RWPE2 (cell line): ENCODE results near the gene OSBPL10.
"Not testable (repeated sequence)": the region's sequence is repeated elsewhere in the genome, so short reads cannot be mapped to it uniquely, and the experiment has no call there.

Experiments used
- ATAC-seq: fragments of 200-7000 bp; cut with Tn5 transposase; 3 replicates; pipeline ENCODE4 v1.9.1; 2021; ENCODE audit warnings: low read depth
- DNase-seq: peaks from one replicate; pipeline ENCODE4 v3.0.0-alpha.2; 2020; ENCODE audit warnings: low spot score
- H3K27ac ChIP-seq: fragments of 450-650 bp; 2 replicates; pipeline ENCODE4 v1.5.1; 2017; ENCODE audit warnings: mild to moderate bottlenecking; ENCODE audit not compliant: poor library complexity, severe bottlenecking
- H3K27me3 ChIP-seq: fragments of 250-450 bp; sonication (Bioruptor Pico); 2 replicates; pipeline ENCODE4 v1.5.1; 2021; ENCODE audit warnings: mild to moderate bottlenecking, moderate library complexity; ENCODE audit not compliant: insufficient read depth, poor library complexity, severe bottlenecking
- H3K36me3 ChIP-seq: fragments of 250-450 bp; sonication (Bioruptor Pico); 2 replicates; pipeline ENCODE4 v1.5.1; 2020; ENCODE audit warnings: low read depth, mild to moderate bottlenecking, moderate library complexity
- H3K4me1 ChIP-seq: fragments of 250-450 bp; sonication (Bioruptor Pico); 2 replicates; pipeline ENCODE4 v1.5.1; 2021; ENCODE audit warnings: mild to moderate bottlenecking, moderate library complexity; ENCODE audit not compliant: insufficient read depth, poor library complexity, severe bottlenecking
- H3K4me3 ChIP-seq: fragments of 250-450 bp; sonication (Bioruptor Pico); 2 replicates; pipeline ENCODE4 v1.5.1; 2021; ENCODE audit warnings: mild to moderate bottlenecking, moderate library complexity; ENCODE audit not compliant: severe bottlenecking
- H3K9me3 ChIP-seq: fragments of 250-450 bp; sonication (Bioruptor Pico); 2 replicates; pipeline ENCODE4 v1.5.1; 2021; ENCODE audit warnings: mild to moderate bottlenecking, moderate library complexity; ENCODE audit not compliant: severe bottlenecking
- TF ChIP-seq, protein P1 (sequence below): fragments of 450-650 bp; IDR thresholded peaks from one replicate; pipeline ENCODE4 v1.5.1; 2017; ENCODE audit warnings: mild to moderate bottlenecking, moderate library complexity; ENCODE audit not compliant: poor library complexity, severe bottlenecking

OSBPL10 gene

DNA sequence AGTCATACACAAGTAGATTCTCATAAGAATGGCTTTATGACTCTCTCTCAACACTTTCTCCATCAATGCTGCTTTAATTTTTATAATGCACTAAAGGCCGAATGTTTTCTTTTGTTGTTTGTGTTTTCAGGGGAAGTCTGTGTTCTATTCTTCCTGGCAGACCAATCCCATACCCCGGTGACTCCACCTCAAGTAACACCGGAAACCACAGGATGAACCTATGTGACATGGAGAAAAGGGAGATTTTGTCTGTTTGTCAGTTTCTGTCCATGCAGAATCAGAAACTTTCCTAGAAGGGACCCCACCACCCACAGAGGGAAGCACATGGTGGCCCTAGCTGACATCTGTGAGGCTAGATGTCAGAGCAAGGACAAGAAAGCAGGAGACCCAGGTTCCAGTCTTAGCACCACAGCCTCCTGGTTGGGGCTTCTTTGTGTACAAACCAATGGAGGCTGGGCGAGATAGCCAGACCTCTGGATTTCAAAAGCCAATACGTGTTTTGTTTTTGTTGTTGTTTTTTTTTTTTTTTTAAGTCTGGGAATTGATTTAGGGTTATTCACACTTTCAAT is 109.0 kb downstream of the OSBPL10 start:
- H3K4me1 ChIP-seq = peaks cover 26% of the 10 kb centered on the region
- peaks cover 51% of the 10 kb centered on the region for H3K36me3 ChIP-seq
- H3K4me3 ChIP-seq = no peak overlapping the region
- no peak overlapping the region for H3K27ac ChIP-seq
- no peak for ATAC-seq
- no peak for DNase-seq
- TF ChIP-seq, protein P1, sequence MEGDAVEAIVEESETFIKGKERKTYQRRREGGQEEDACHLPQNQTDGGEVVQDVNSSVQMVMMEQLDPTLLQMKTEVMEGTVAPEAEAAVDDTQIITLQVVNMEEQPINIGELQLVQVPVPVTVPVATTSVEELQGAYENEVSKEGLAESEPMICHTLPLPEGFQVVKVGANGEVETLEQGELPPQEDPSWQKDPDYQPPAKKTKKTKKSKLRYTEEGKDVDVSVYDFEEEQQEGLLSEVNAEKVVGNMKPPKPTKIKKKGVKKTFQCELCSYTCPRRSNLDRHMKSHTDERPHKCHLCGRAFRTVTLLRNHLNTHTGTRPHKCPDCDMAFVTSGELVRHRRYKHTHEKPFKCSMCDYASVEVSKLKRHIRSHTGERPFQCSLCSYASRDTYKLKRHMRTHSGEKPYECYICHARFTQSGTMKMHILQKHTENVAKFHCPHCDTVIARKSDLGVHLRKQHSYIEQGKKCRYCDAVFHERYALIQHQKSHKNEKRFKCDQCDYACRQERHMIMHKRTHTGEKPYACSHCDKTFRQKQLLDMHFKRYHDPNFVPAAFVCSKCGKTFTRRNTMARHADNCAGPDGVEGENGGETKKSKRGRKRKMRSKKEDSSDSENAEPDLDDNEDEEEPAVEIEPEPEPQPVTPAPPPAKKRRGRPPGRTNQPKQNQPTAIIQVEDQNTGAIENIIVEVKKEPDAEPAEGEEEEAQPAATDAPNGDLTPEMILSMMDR = no peak
- no peaks in the 10 kb centered on the region for H3K27me3 ChIP-seq
- no peaks in the 10 kb centered on the region for H3K9me3 ChIP-seq

DNA sequence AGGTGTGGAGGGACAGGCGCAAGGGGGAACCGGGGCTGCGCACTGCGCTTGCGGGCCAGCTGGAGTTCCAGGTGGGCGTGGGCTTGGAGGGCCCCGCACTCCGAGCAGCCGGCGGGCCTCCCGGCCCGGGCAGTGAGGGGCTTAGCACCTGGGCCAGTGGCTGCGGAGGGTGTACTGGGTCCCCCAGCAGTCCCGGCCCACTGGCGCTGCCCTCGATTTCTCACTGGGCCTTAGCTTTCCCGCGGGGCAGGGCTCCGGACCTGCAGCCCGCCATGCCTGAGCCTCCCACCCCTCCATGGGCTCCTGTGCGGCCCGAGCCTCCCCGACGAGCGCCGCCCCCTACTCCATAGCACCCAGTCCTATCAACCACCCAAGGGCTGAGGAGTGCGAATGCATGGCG is 111.0 kb downstream of the OSBPL10 start:
- peaks cover 12% of the 10 kb centered on the region for H3K4me1 ChIP-seq
- peaks cover 51% of the 10 kb centered on the region for H3K36me3 ChIP-seq
- DNase-seq, H3K4me3 ChIP-seq, H3K9me3 ChIP-seq, H3K27me3 ChIP-seq, ATAC-seq, H3K27ac ChIP-seq: not testable (repeated sequence)

DNA sequence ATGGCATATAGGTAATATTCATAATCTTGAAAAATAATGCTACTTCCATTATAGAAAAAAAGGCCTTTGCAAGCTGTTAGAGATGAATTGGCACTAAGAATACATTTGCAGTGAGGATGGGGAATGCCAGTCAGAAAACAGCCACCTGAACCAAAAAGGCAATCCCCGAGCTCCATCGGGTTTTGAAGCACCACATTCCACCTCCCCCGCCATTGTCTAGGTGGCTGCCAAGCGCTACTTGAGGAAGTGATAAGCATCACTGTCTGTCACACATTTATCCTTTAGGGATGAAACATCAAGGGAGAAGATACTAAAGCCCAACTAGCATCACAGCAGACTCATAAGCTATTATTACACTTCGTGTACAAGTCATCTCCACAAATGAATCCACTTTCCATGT is 112.8 kb downstream of the OSBPL10 start:
- Histone ChIP-seq H3K36me3 (peaks cover 35% of the 10 kb centered on the region), H3K9me3 (peaks cover 2% of the 10 kb centered on the region), H3K4me3 (no peak overlapping the region), H3K27me3 (no peaks in the 10 kb centered on the region), H3K4me1 (peaks cover 10% of the 10 kb centered on the region), H3K27ac (no peak overlapping the region)
- ATAC-seq (no peak), DNase-seq (no peak)
- TF ChIP-seq, protein P1 = no peak

DNA sequence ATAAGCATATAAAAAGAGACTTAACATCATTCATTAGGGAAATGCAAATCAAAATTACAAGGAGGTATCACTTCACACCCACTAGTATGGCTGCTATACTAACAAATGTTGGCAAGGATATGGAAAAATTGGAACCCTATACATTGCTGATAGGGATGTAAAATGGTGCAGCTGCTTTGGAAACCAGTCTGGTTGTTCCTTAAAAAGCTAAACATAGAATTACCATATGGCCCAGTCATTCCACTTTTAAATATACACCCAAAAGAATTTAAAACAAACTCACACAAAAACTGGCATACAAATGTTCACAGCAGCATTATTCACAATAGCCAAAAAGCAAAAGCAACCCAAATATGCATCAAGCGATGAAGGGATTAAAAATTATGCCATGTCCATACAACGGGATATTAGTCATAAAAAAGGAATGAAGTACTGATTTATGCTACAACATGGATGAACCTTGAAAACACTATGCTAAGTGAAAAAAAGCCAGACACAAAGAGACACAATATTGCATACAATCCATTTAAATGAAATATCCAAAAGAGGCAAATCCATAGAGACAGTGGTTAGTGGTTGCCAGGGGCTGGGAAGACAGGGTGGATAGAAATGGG is 118.3 kb downstream of the OSBPL10 start:
- peak; percentile 64 for ATAC-seq
- H3K4me3 ChIP-seq = no peak overlapping the region
- H3K27me3 ChIP-seq = no peaks in the 10 kb centered on the region
- peaks cover 2% of the 10 kb centered on the region for H3K9me3 ChIP-seq
- TF ChIP-seq, protein P1 = no peak
- no peak for DNase-seq
- peak overlapping the region; percentile 65 for H3K27ac ChIP-seq
- H3K36me3 ChIP-seq = peaks cover 23% of the 10 kb centered on the region
- peaks cover 20% of the 10 kb centered on the region for H3K4me1 ChIP-seq

DNA sequence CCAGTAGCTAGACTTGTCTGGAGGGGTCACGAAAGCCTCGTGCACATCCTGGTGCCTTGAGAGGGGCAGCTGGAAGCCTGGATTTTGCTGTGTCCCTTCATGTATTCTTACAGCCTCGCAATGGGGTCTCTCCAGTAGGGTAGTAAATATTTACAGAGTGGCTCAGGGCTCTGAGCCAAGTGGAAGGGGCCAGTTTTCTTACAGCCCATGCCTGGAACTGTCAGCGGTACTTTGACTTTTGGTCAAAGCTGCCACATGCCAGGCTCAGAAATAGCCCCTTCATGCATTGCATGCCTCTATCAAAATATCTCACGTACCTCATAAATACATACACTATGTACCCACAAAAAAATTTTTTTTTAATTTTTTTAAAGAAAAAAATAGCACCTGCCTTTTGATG is 119.2 kb downstream of the OSBPL10 start:
- Histone ChIP-seq H3K36me3 (peaks cover 23% of the 10 kb centered on the region), H3K9me3 (peaks cover 2% of the 10 kb centered on the region), H3K27me3 (no peaks in the 10 kb centered on the region), H3K27ac (peak overlapping the region; percentile 65), H3K4me3 (no peak overlapping the region), H3K4me1 (peaks cover 20% of the 10 kb centered on the region)
- no peak for ATAC-seq
- TF ChIP-seq, protein P1 = no peak
- no peak for DNase-seq

DNA sequence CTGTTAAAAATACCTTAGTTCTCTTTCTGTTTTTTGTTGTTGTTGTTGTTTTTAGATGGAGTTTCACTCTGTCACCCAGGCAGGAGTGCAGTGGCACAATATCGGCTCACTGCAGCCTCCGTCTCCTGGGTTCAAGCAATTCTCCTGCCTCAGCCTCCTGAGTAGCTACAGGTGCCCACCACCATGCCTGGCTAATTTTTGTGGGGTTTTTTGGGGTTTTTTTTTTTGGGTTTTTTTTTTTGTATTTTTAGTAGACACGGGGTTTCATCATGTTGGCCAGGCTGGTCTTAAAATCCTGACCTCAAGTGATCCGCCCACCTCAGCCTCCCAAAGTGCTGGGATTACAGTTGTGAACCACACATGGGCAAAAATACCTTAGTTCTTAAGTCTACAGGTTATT is 120.4 kb downstream of the OSBPL10 start:
- Histone ChIP-seq H3K36me3 (peaks cover 18% of the 10 kb centered on the region), H3K4me1 (peaks cover 20% of the 10 kb centered on the region)
- not testable (repeated sequence) for H3K4me3 ChIP-seq, DNase-seq, H3K27me3 ChIP-seq, H3K9me3 ChIP-seq, ATAC-seq, H3K27ac ChIP-seq
